KMS-11 (cell line): Measurements from ENCODE around the gene TRIM71.

ENCODE experiments used
- H2AFZ ChIP-seq: fragments of 200-600 bp; sonication (generic); 2 replicates; pipeline ENCODE4 v1.6.1; 2016; ENCODE audit warnings: antibody characterized with exemption, mixed run types, low read depth
- H3K27ac ChIP-seq: fragments of 200-600 bp; sonication (generic); 2 replicates; pipeline ENCODE4 v1.6.1; 2016; ENCODE audit warnings: mild to moderate bottlenecking, mixed run types
- H3K27me3 ChIP-seq: fragments of 200-600 bp; sonication (generic); 2 replicates; pipeline ENCODE4 v1.6.1; 2017; ENCODE audit warnings: mild to moderate bottlenecking, low read depth, mixed run types, moderate library complexity; ENCODE audit not compliant: insufficient read depth
- H3K36me3 ChIP-seq: fragments of 200-600 bp; sonication (generic); 2 replicates; pipeline ENCODE4 v1.6.1; 2017; ENCODE audit warnings: mild to moderate bottlenecking, mixed run types; ENCODE audit not compliant: insufficient read depth
- H3K4me1 ChIP-seq: fragments of 200-600 bp; sonication (generic); 2 replicates; pipeline ENCODE4 v1.6.1; 2016; ENCODE audit warnings: mild to moderate bottlenecking, low read depth, mixed run types; ENCODE audit not compliant: poor library complexity, severe bottlenecking
- H3K4me2 ChIP-seq: fragments of 200-600 bp; sonication (generic); 2 replicates; pipeline ENCODE4 v1.7.0; 2016; ENCODE audit warnings: mild to moderate bottlenecking, mixed run types
- H3K4me3 ChIP-seq: fragments of 200-600 bp; sonication (generic); IDR thresholded peaks from 2 replicates; pipeline ENCODE4 v1.6.1; 2017; ENCODE audit warnings: low read depth, low read length, mixed read lengths; ENCODE audit not compliant: insufficient read depth
- H3K79me2 ChIP-seq: fragments of 200-600 bp; sonication (generic); 2 replicates; pipeline ENCODE4 v1.6.1; 2016; ENCODE audit warnings: low read depth, mixed run types; ENCODE audit not compliant: insufficient read depth
- H3K9ac ChIP-seq: fragments of 200-600 bp; sonication (generic); 2 replicates; pipeline ENCODE4 v1.6.1; 2016; ENCODE audit warnings: mild to moderate bottlenecking, mixed run types
- H4K20me1 ChIP-seq: fragments of 200-600 bp; sonication (generic); 2 replicates; pipeline ENCODE4 v1.6.1; 2016; ENCODE audit warnings: mild to moderate bottlenecking, mixed run types; ENCODE audit not compliant: insufficient read depth
- TF ChIP-seq, protein P1 (sequence below): fragments of 200-600 bp; sonication (generic); conservative IDR thresholded peaks from 2 replicates; pipeline ENCODE4 v1.6.1; 2017; ENCODE audit warnings: low read depth, mild to moderate bottlenecking, antibody characterized with exemption, low read length, moderate library complexity, mixed read lengths

Gene TRIM71

DNA sequence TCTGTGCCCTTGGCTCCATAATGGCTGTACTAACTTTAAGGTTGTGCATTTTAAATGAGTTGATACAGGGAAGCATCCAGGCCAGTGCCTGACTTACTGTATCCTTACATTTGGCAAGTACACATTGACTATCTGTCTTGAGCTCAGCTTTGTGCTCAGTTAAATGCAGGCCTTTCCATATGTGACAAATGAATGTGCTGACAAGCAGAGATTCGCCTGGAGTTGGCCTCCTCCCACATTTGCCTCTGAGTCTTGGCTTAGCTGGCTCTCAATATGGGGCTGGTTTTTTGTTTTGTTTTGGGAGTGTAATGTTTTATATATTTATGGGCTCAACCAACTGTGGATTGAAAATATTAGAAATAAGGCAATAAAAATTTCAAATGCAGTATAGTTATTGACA lies 29.7 kb downstream of the TRIM71 start:
- Histone ChIP-seq H3K27ac (no peak overlapping the region), H3K4me1 (peaks cover 16% of the 10 kb centered on the region), H2AFZ (no peak overlapping the region)

DNA sequence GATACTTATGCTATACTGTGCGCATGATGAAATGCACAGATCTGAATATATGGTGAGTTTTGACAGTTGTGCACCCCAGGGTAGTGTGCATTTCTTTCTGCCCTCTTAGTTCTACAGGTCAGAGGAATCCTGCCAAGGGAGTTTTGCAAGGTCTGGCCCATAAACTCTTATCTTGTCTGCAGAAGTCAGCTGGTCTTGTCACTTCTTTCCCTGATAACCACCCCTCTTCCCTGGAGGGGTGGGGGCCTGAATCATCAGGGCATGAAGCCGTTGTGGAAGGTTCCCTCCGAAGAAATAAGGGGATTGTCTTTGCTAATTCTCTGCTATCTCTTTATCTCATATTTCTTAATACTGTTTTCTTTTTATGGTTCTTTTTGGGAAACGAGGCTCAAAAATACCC lies 30.4 kb downstream of the TRIM71 start:
- H3K79me2 ChIP-seq, result no peaks in the 10 kb centered on the region
- TF ChIP-seq, protein P1, sequence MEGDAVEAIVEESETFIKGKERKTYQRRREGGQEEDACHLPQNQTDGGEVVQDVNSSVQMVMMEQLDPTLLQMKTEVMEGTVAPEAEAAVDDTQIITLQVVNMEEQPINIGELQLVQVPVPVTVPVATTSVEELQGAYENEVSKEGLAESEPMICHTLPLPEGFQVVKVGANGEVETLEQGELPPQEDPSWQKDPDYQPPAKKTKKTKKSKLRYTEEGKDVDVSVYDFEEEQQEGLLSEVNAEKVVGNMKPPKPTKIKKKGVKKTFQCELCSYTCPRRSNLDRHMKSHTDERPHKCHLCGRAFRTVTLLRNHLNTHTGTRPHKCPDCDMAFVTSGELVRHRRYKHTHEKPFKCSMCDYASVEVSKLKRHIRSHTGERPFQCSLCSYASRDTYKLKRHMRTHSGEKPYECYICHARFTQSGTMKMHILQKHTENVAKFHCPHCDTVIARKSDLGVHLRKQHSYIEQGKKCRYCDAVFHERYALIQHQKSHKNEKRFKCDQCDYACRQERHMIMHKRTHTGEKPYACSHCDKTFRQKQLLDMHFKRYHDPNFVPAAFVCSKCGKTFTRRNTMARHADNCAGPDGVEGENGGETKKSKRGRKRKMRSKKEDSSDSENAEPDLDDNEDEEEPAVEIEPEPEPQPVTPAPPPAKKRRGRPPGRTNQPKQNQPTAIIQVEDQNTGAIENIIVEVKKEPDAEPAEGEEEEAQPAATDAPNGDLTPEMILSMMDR, result no peak

More for the DNA sequence above, 29.7 kb downstream of the TRIM71 start:
- H3K9ac ChIP-seq, result no peak overlapping the region
- no peak overlapping the region for H3K4me3 ChIP-seq
- no peak overlapping the region for H3K4me2 ChIP-seq
- H3K36me3 ChIP-seq, result no peaks in the 10 kb centered on the region
- no peaks in the 10 kb centered on the region for H3K79me2 ChIP-seq
- H4K20me1 ChIP-seq, result no peaks in the 10 kb centered on the region
- TF ChIP-seq, protein P1, result no peak
- no peaks in the 10 kb centered on the region for H3K27me3 ChIP-seq

DNA sequence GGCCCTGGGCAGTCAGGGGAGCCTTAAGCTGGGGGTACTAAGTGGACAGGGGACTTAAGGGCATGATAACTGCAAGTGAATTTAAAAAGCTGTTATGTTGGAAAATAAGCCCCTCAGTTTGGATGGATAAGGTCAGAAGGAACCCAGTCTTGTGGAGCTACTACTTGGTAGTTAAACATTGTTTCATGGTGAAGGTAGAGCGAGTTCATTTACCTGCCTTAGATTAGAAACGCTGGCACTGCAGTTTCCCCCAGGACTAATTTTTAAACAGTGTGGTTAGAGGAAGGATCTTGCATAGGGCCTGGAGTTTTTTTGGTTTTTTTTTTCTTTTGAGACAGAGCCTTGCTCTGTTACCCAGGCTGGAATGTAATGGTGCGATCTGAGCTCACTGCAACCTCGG lies 31.2 kb downstream of the TRIM71 start:
- Histone ChIP-seq H3K4me2 (no peak overlapping the region), H4K20me1 (no peaks in the 10 kb centered on the region), H2AFZ (no peak overlapping the region), H3K79me2 (no peaks in the 10 kb centered on the region), H3K4me3 (no peak overlapping the region), H3K36me3 (no peaks in the 10 kb centered on the region), H3K9ac (no peak overlapping the region), H3K27me3 (no peaks in the 10 kb centered on the region), H3K4me1 (peaks cover 16% of the 10 kb centered on the region), H3K27ac (no peak overlapping the region)
- TF ChIP-seq, protein P1, result no peak

More for the DNA sequence above, 30.4 kb downstream of the TRIM71 start:
- no peaks in the 10 kb centered on the region for H3K27me3 ChIP-seq
- H3K9ac ChIP-seq, result no peak overlapping the region
- no peak overlapping the region for H3K27ac ChIP-seq
- H3K4me3 ChIP-seq, result no peak overlapping the region
- peaks cover 16% of the 10 kb centered on the region for H3K4me1 ChIP-seq
- H3K4me2 ChIP-seq, result no peak overlapping the region
- no peak overlapping the region for H2AFZ ChIP-seq
- H4K20me1 ChIP-seq, result no peaks in the 10 kb centered on the region
- no peaks in the 10 kb centered on the region for H3K36me3 ChIP-seq

DNA sequence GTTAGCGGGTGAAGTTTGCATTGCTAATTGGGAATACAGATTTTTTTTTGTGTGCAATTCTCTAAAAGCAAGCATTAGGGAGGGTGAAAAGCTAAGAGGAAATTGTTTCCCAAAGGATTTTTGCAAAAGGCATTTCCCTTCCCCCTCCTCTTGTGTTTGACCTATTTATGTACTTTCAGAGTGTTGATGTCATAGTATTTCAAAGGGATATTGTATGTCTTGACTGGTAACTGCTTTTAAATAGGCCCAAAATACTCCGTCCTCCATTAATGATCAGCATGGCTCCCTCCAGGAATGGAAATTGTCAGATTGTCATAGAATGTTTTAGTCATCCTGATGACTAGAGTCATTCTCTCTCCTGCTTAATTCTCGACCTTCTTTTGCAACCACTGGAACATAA lies 32.4 kb downstream of the TRIM71 start:
- Histone ChIP-seq H3K27me3 (no peaks in the 10 kb centered on the region), H3K4me2 (no peak overlapping the region), H4K20me1 (no peaks in the 10 kb centered on the region), H2AFZ (no peak overlapping the region), H3K9ac (no peak overlapping the region), H3K36me3 (no peaks in the 10 kb centered on the region), H3K27ac (no peak overlapping the region), H3K4me1 (peaks cover 16% of the 10 kb centered on the region), H3K79me2 (no peaks in the 10 kb centered on the region), H3K4me3 (no peak overlapping the region)
- TF ChIP-seq, protein P1, result no peak
